Vagina (tissue), 2 donors: Measurements from ENCODE around the gene CFL2. TPM values are rescaled to one million over a fixed set of nuclear protein-coding genes. Genes with fewer than 3 reads are reported as not detected.
A peak's percentile ranks its signal among the peaks of the same experiment; 100 is the strongest.
"Not testable (repeated sequence)": the region's sequence is repeated elsewhere in the genome, so short reads cannot be mapped to it uniquely, and the experiment has no call there.

Experiments
- DNase-seq, 2 donors: peaks; one replicate each; pipeline ENCODE4 v3.0.0-alpha.2; 2017; ENCODE audit errors: extremely low spot score in 2 of 2
- H3K27ac ChIP-seq: fragments of 200-600 bp; sonication (generic); one replicate; pipeline ENCODE4 v1.5.1; 2019
- H3K27me3 ChIP-seq: fragments of 200-600 bp; sonication (generic); one replicate; pipeline ENCODE4 v1.5.1; 2019
- H3K36me3 ChIP-seq, 2 donors: fragments of 200-600 bp; sonication (generic); one replicate each; pipeline ENCODE4 v1.5.1; 2017 to 2019
- H3K4me1 ChIP-seq: fragments of 200-600 bp; sonication (generic); one replicate; pipeline ENCODE4 v1.5.1; 2019
- H3K4me3 ChIP-seq, 2 donors: fragments of 200-600 bp; sonication (generic); 1 replicate in 1 of 2; 2 replicates in 1 of 2; pipeline ENCODE4 v1.5.1; 2016 to 2019
- H3K9me3 ChIP-seq: fragments of 200-600 bp; sonication (generic); one replicate; pipeline ENCODE4 v1.5.1; 2019
- CTCF ChIP-seq, 3 experiments: fragments of 450-650 bp in 2 of 3; fragments of 200-600 bp in 1 of 3; sonication (generic) in 1 of 3; IDR thresholded peaks; one replicate each; pipeline ENCODE4 v1.5.1; 2017 to 2019; ENCODE audit warnings: antibody characterized with exemption in 3 of 3, mild to moderate bottlenecking in 2 of 3, moderate library complexity in 2 of 3
- POLR2A ChIP-seq, 2 donors: fragments of 450-650 bp; IDR thresholded peaks; one replicate each; pipeline ENCODE4 v1.6.1; 2017; ENCODE audit warnings: antibody characterized with exemption in 2 of 2, mild to moderate bottlenecking in 2 of 2, moderate library complexity in 2 of 2
- POLR2AphosphoS5 ChIP-seq, 2 donors: sonication (generic); formaldehyde crosslinking; IDR thresholded peaks; one replicate each; pipeline ENCODE4 v1.9.0; 2017; ENCODE audit warnings: antibody characterized with exemption in 2 of 2, mild to moderate bottlenecking in 2 of 2, low read depth in 1 of 2; ENCODE audit not compliant: insufficient read depth in 1 of 2
- intact Hi-C: fragments of 100-400 bp; cut with DNase I; formaldehyde crosslinking; loops from one replicate; pipeline ENCODE4 v1.15.1; 2023
- total RNA-seq: library from RNA; depleted of rRNA; stranded (reverse); fragments of >200 nt; gene quantifications from one replicate; pipeline ENCODE4 v1.2.3, GENCODE V29; 2016

Gene CFL2
- total RNA-seq, 1 donor from 2014 or later = 67.8 TPM

GRCh38 chr14:34700622-34701130 lies 13.7 kb downstream of the CFL2 start:
- no peak overlapping the region for H3K27ac ChIP-seq
- TF ChIP-seq CTCF (IDR thresholded peaks at IDR 0.05) (no peak), POLR2AphosphoS5 (IDR thresholded peaks at IDR 0.05; ENCODE audit: insufficient read depth in 1 of 2, low read depth in 1 of 2) (no peak), POLR2A (IDR thresholded peaks at IDR 0.05) (no peak)
- H3K4me1 ChIP-seq = no peaks in the 10 kb centered on the region
- no peaks in the 10 kb centered on the region for H3K27me3 ChIP-seq
- H3K4me3 ChIP-seq = no peak overlapping the region
- intact Hi-C loops = no loop called here
- H3K36me3 ChIP-seq = no peaks in the 10 kb centered on the region
- H3K9me3 ChIP-seq = no peaks in the 10 kb centered on the region
- no peak for DNase-seq

- H3K27ac ChIP-seq = peak overlapping the region; percentile 5
- H3K9me3 ChIP-seq = no peaks in the 10 kb centered on the region
- no peak overlapping the region for H3K4me3 ChIP-seq
- peak; percentile 52 to 84 for TF ChIP-seq POLR2AphosphoS5 (IDR thresholded peaks at IDR 0.05; ENCODE audit: insufficient read depth in 1 of 2, low read depth in 1 of 2)
- no peak for TF ChIP-seq CTCF (IDR thresholded peaks at IDR 0.05)
- no peaks in the 10 kb centered on the region for H3K36me3 ChIP-seq
- H3K27me3 ChIP-seq = no peaks in the 10 kb centered on the region
- H3K4me1 ChIP-seq = no peaks in the 10 kb centered on the region
- intact Hi-C loops = no loop called here
- DNase-seq = no peak
Measured at GRCh38 chr14:34699873-34700621, 14.3 kb downstream of the CFL2 start.

DNA sequence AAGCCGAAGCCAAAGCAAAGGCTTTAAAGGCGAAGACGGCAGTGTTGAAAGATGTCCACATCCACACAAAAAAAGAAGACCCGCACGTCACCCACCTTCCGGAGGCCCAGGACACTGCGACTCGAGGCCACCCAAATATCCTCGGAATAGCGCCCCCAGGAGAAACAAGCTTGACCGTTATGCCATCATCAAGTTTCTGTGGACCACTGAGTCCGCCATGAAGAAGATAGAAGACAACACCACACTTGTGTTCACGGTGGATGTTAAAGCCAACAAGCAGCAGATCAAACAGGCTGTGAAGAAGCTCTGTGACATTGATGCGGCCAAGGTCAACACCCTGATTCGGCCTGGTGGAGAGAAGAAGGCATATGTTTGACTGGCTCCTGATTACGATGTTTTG lies 20.2 kb downstream of the CFL2 start:
- H3K27me3 ChIP-seq, H3K9me3 ChIP-seq, DNase-seq, intact Hi-C loops, H3K4me3 ChIP-seq, H3K4me1 ChIP-seq, H3K27ac ChIP-seq, H3K36me3 ChIP-seq: not testable (repeated sequence)

DNA sequence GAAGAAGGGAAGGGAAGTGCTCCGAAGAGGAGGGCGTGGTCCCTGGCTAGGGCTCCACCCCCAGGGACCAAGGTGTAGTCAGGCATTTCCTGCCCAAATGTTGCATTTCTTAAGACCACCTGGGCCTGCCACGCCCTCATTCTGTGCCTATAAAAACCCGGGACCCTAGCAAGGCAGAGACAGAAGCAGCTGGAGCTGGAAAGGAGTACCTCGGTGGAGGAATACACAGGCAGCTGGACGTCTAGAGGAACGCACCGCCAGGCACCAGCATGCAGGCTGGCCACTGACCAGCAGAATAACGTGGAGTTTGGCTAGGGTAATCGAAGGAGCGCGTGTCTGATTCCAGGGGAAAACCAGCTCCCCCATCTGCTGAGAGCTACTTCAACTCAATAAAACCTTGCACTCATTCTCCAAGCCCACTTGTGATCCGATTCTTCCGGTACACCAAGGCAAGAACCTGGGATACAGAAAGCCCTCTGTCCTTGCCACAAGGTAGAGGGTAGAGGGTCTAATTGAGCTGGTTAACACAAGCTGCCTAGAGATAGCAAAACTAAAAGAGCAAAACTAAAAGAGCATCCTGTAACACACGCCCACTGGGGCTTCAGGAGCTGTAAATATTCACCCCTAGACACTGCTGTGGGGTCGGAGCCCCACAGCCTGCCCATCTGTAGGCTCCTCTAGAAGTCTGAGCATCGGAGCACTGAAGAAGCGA lies 21.0 kb downstream of the CFL2 start:
- H3K4me1 ChIP-seq = peaks cover 4% of the 10 kb centered on the region
- H3K36me3 ChIP-seq = no peaks in the 10 kb centered on the region
- H3K9me3 ChIP-seq = no peaks in the 10 kb centered on the region
- peak overlapping the region; percentile 15 for H3K27ac ChIP-seq
- intact Hi-C loops = no loop called here
- peak overlapping the region; percentile 28 to 35 for H3K4me3 ChIP-seq
- TF ChIP-seq POLR2A (IDR thresholded peaks at IDR 0.05) = no peak
- no peak for TF ChIP-seq CTCF (IDR thresholded peaks at IDR 0.05)
- TF ChIP-seq POLR2AphosphoS5 (IDR thresholded peaks at IDR 0.05; ENCODE audit: insufficient read depth in 1 of 2, low read depth in 1 of 2) = no peak
- no peaks in the 10 kb centered on the region for H3K27me3 ChIP-seq
- DNase-seq = no peak

GRCh38 chr14:34692898-34693227 lies 21.5 kb downstream of the CFL2 start:
- peak overlapping the region; percentile 28 to 35 for H3K4me3 ChIP-seq
- no peak for DNase-seq
- no peak for TF ChIP-seq POLR2AphosphoS5 (IDR thresholded peaks at IDR 0.05; ENCODE audit: insufficient read depth in 1 of 2, low read depth in 1 of 2)
- TF ChIP-seq POLR2A (IDR thresholded peaks at IDR 0.05) = no peak
- no peak for TF ChIP-seq CTCF (IDR thresholded peaks at IDR 0.05)

More at GRCh38 chr14:34692898-34693227, 21.5 kb downstream of the CFL2 start:
- peak overlapping the region; percentile 15 for H3K27ac ChIP-seq
- no peaks in the 10 kb centered on the region for H3K9me3 ChIP-seq
- intact Hi-C loops = no loop called here
- no peaks in the 10 kb centered on the region for H3K27me3 ChIP-seq
- H3K4me1 ChIP-seq = peaks cover 4% of the 10 kb centered on the region
- no peaks in the 10 kb centered on the region for H3K36me3 ChIP-seq
